K562 (cell line): ENCODE results near the gene IL4I1. TPM values are rescaled to one million over a fixed set of nuclear protein-coding genes. Genes with fewer than 3 reads are reported as not detected.

Experiments
- ATF6 ChIP-seq: sonication (generic); formaldehyde crosslinking; IDR thresholded peaks from 2 replicates; pipeline ENCODE4 v1.4.0; 2020; ENCODE audit warnings: mild to moderate bottlenecking, missing genetic modification reagents
- E4F1 ChIP-seq: fragments of 250-450 bp; sonication (Bioruptor Pico); IDR thresholded peaks from 2 replicates; pipeline ENCODE4 v1.5.0; 2021; ENCODE audit warnings: mild to moderate bottlenecking, borderline replicate concordance
- FOSL1 ChIP-seq: fragments of 200-800 bp; sonication (Bioruptor generic); conservative IDR thresholded peaks from 2 replicates; pipeline ENCODE4 v1.6.1; 2016; ENCODE audit warnings: missing genetic modification characterization, missing compliant biosample characterization
- FOXP1 ChIP-seq: sonication (generic); formaldehyde crosslinking; IDR thresholded peaks from 2 replicates; pipeline ENCODE4 v1.8.0; 2022; ENCODE audit warnings: mild to moderate bottlenecking, missing genetic modification reagents
- HCFC1 ChIP-seq: IDR thresholded peaks from 2 replicates; pipeline ENCODE4 v1.6.1; 2012; ENCODE audit warnings: low read depth, low read length, improper control_type of control experiment
- MED1 ChIP-seq: sonication (generic); formaldehyde crosslinking; IDR thresholded peaks from 2 replicates; pipeline ENCODE4 v1.8.1; 2023; ENCODE audit warnings: missing genetic modification reagents, borderline replicate concordance
- MYBL2 ChIP-seq, 2 experiments: fragments of 450-650 bp in 1 of 2; sonication (generic) in 1 of 2; formaldehyde crosslinking in 1 of 2; IDR thresholded peaks; 2 replicates each; pipeline versions ENCODE4 v1.6.1 to v1.8.1; 2017 to 2022; ENCODE audit warnings: borderline replicate concordance in 1 of 2, inconsistent platforms in 1 of 2, low read depth in 1 of 2, mild to moderate bottlenecking in 1 of 2, missing genetic modification reagents in 1 of 2, moderate library complexity in 1 of 2
- NR2C1 ChIP-seq, 2 experiments: fragments of 450-650 bp; IDR thresholded peaks; 2 replicates each; pipeline ENCODE4 v1.6.1; 2017; ENCODE audit warnings: mild to moderate bottlenecking in 2 of 2, antibody characterized with exemption in 1 of 2, inconsistent platforms in 1 of 2, missing compliant biosample characterization in 1 of 2, missing genetic modification characterization in 1 of 2
- SMAD4 ChIP-seq: fragments of 250-450 bp; sonication (Bioruptor Pico); conservative IDR thresholded peaks from 2 replicates; pipeline ENCODE4 v1.8.0; 2021; ENCODE audit warnings: inconsistent platforms, mild to moderate bottlenecking, moderate library complexity
- SP1 ChIP-seq: sonication (generic); formaldehyde crosslinking; IDR thresholded peaks from 2 replicates; pipeline ENCODE4 v1.8.1; 2022; ENCODE audit warnings: mild to moderate bottlenecking, missing genetic modification reagents
- SUPT5H ChIP-seq: fragments of 450-650 bp; IDR thresholded peaks from 2 replicates; pipeline ENCODE4 v1.6.1; 2016
- TAF7 ChIP-seq: fragments of 450-650 bp; IDR thresholded peaks from 2 replicates; pipeline ENCODE4 v1.6.1; 2016; ENCODE audit warnings: missing genetic modification characterization, missing compliant biosample characterization
- TARDBP ChIP-seq: fragments of 450-650 bp; IDR thresholded peaks from 2 replicates; pipeline ENCODE4 v1.6.1; 2016
- TCF15 ChIP-seq: fragments of 250-450 bp; sonication (Bioruptor Pico); IDR thresholded peaks from 2 replicates; pipeline ENCODE4 v1.8.0; 2022; ENCODE audit warnings: moderate library complexity, mild to moderate bottlenecking, inconsistent platforms
- YY1 ChIP-seq, 3 experiments: IDR thresholded peaks; 2 replicates each; pipeline ENCODE4 v1.6.1; 2011; ENCODE audit warnings: low read length in 2 of 3, mild to moderate bottlenecking in 2 of 3, moderate library complexity in 2 of 3, borderline replicate concordance in 1 of 3, control low read depth in 1 of 3, low read depth in 1 of 3; ENCODE audit not compliant: insufficient read depth in 3 of 3, insufficient replicate concordance in 2 of 3, control insufficient read depth in 1 of 3, insufficient read length in 1 of 3; ENCODE audit errors: extremely low read depth in 1 of 3
- ZFP36 ChIP-seq: fragments of 150-350 bp; IDR thresholded peaks from 2 replicates; pipeline ENCODE4 v1.6.1; 2018; ENCODE audit warnings: low read length, low read depth; ENCODE audit not compliant: partially characterized antibody
- ZNF518B ChIP-seq: fragments of 250-450 bp; sonication (Bioruptor Pico); IDR thresholded peaks from 2 replicates; pipeline ENCODE4 v1.5.0; 2021; ENCODE audit warnings: mild to moderate bottlenecking, moderate library complexity
- ZNF583 ChIP-seq: fragments of 250-450 bp; sonication (Bioruptor Pico); IDR thresholded peaks from 2 replicates; pipeline ENCODE4 v1.4.0; 2020
- polyA plus RNA-seq, 8 experiments: library from polyadenylated mRNA; depleted of rRNA in 4 of 8; stranded (reverse) in 5 of 8; unstranded in 3 of 8; fragments of >200 nt; fragmentation: Nextera tagmentation in 2 of 8; fragmentation: Illumina TruSeq in 1 of 8; extraction: Ambion mirVana in 2 of 8; extraction: Trizol in 1 of 8; gene quantifications; 2 replicates each; pipeline versions ENCODE4 v1.2.1 to v1.2.3, GENCODE V29; 2011 to 2014; ENCODE audit warnings: inconsistent platforms in 1 of 8, missing spikeins in 1 of 8
- total RNA-seq, 7 experiments: library from RNA; depleted of rRNA in 6 of 7; stranded (reverse); fragments of >200 nt in 6 of 7; fragmentation: Illumina TruSeq in 2 of 7; extraction: Trizol in 2 of 7; gene quantifications; 2 replicates each; pipeline versions ENCODE4 v1.2.1 to v1.2.3, GENCODE V29; 2011 to 2021; ENCODE audit warnings: low replicate concordance in 1 of 7

Gene IL4I1
- total and polyA plus RNA-seq, 9 of the 15 experiments (the other 6 are each of a cell fraction or from before 2014, with no cell fraction given) = 0.06 to 0.95 (median 0.43) TPM; not detected in 2

DNA sequence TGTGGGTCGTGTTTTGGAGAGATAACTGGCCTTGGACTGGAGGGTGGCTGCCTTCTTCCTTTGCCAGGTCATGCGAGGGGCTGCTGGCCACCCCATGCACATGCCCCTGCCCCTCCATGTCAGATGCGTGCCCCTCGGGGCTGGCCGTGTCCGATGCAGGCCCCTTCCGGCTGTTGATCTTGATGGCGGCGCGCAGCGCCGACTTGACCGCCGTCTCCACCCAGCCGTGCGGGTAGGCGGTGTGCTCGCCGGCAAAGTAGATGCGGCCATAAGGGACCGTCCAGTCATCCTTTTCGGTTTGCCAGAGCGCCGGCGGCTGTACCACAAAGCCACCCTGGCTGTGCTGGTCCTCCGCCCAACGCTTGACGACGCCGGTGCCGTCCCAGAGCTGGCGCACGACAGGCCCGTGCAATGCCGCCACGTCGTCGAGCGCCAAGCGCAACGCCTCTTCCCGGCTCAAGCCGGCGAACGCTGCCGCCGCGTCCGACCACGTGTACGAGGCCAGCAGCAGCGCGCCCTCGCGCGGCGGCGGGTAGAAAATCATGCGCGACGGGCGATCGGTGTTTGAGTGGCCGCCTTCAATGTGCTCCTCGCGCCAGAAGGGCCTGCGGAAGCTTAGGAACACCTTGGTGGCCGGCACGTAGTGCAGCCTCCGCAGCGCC, 6.9 kb downstream of the IL4I1 start (continued):
- TF ChIP-seq ATF6 (CRISPR knock-in tag) (peak; percentile 100), SP1 (peak; percentile 99), NR2C1 (IDR thresholded peaks at IDR 0.05) (no peak), NR2C1 (tag; IDR thresholded peaks at IDR 0.05) (0 out of 2 replicates have a peak, but pooled peaks have one; percentile 14), ZFP36 (peak; percentile 9), E4F1 (CRISPR knock-in tag) (no peak), MED1 (CRISPR knock-in tag) (no peak), HCFC1 (peak; percentile 68), TCF15 (CRISPR knock-in tag) (no peak), SMAD4 (CRISPR knock-in tag) (peak; percentile 91), FOXP1 (CRISPR knock-in tag) (peak; percentile 100), FOSL1 (tag) (peak; percentile 67; the same call in 1 of the 2 replicates), YY1 (IDR thresholded peaks at IDR 0.05; ENCODE audit: borderline replicate concordance in 1 of 3, control insufficient read depth in 1 of 3, extremely low read depth in 1 of 3, insufficient read depth in 3 of 3, insufficient read length in 1 of 3, insufficient replicate concordance in 2 of 3, low read depth in 1 of 3, low read length in 2 of 3) (peak in 2 of 3 experiments; percentile 20 to 64), TARDBP (peak; percentile 73), ZNF518B (no peak), SUPT5H (peak; percentile 58; the same call in 1 of the 2 replicates), TAF7 (tag) (0 out of 2 replicates have a peak, but pooled peaks have one; percentile 32), MYBL2 (IDR thresholded peaks at IDR 0.05; ENCODE audit: low read depth) (no peak), MYBL2 (CRISPR knock-in tag; IDR thresholded peaks at IDR 0.05; ENCODE audit: borderline replicate concordance) (no peak), ZNF583 (CRISPR knock-in tag) (0 out of 2 replicates have a peak, but pooled peaks have one; percentile 23)
